ENCODE measurements around the gene MYLK2.

The MYLK2 gene

GRCh38 chr20:31853481-31853880 lies 34.3 kb downstream of the MYLK2 start:
- no peak for DNase-seq (ENCODE audit: low spot score)
- ChIA-PET POLR2A (ENCODE audit: low non-redundant PET) (no interaction called here), CTCF (interaction anchor here (0.6 to 5.2 kb wide), 26 partner anchors 10 to 305 kb away, joined by 3 to 73 read pairs (median 4); partner anchors contain the start of gene PDRG1)
- no peak overlapping the region for H3K27ac ChIP-seq
- no peak for TF ChIP-seq CTCF (conservative IDR thresholded peaks at IDR 0.05; ENCODE audit: low read depth)

- POLR2A ChIA-PET (ENCODE audit: low non-redundant PET): no interaction called here
- CTCF ChIA-PET: interaction anchor here (0.6 to 2.7 kb wide), 6 partner anchors 10 to 175 kb away, joined by 3 to 31 read pairs (median 5); partner anchors contain the start of gene PDRG1
- H3K27ac ChIP-seq: no peak overlapping the region
- DNase-seq (ENCODE audit: low spot score): no peak
- TF ChIP-seq CTCF (conservative IDR thresholded peaks at IDR 0.05; ENCODE audit: low read depth): no peak
These were observed 37.4 kb downstream of the MYLK2 start for GRCh38 chr20:31856516-31856915.

- H3K27ac ChIP-seq: no peak overlapping the region
- DNase-seq (ENCODE audit: low spot score): no peak
- CTCF ChIA-PET: interaction anchor here (0.7 to 2.4 kb wide), 4 partner anchors 11 to 94 kb away, joined by 3 to 13 read pairs (median 5); partner anchors contain the start of gene PDRG1
- no peak for TF ChIP-seq CTCF (conservative IDR thresholded peaks at IDR 0.05; ENCODE audit: low read depth)
- POLR2A ChIA-PET (ENCODE audit: low non-redundant PET): no interaction called here
These were observed 39.0 kb downstream of the MYLK2 start for GRCh38 chr20:31857861-31858759.

- TF ChIP-seq CTCF (conservative IDR thresholded peaks at IDR 0.05; ENCODE audit: low read depth): no peak
- H3K27ac ChIP-seq: no peak overlapping the region
- DNase-seq (ENCODE audit: low spot score): no peak
- CTCF ChIA-PET: interaction anchor here (1.2 to 2.4 kb wide), 3 partner anchors 12 to 93 kb away, joined by 3 to 13 read pairs (median 7); partner anchors contain the start of gene PDRG1
- POLR2A ChIA-PET (ENCODE audit: low non-redundant PET): no interaction called here
These were observed 39.6 kb downstream of the MYLK2 start for GRCh38 chr20:31858760-31859083.

GRCh38 chr20:31859266-31859997 lies 40.3 kb downstream of the MYLK2 start:
- DNase-seq (ENCODE audit: low spot score): no peak
- TF ChIP-seq CTCF (conservative IDR thresholded peaks at IDR 0.05; ENCODE audit: low read depth): no peak
- ChIA-PET CTCF (interaction anchor here (1.2 to 2.6 kb wide), 5 partner anchors 13 to 172 kb away, joined by 3 to 13 read pairs (median 8); partner anchors contain the start of gene PDRG1), POLR2A (ENCODE audit: low non-redundant PET) (no interaction called here)
- no peak overlapping the region for H3K27ac ChIP-seq

- CTCF ChIA-PET: interaction anchor here (0.6 to 2.6 kb wide), 6 partner anchors 13 to 699 kb away, joined by 3 to 13 read pairs (median 8); partner anchors contain the start of gene PDRG1
- H3K27ac ChIP-seq: no peak overlapping the region
- POLR2A ChIA-PET (ENCODE audit: low non-redundant PET): interaction anchor here (0.7 to 0.8 kb wide), 2 partner anchors 19 to 92 kb away, joined by 3 to 4 read pairs; partner anchors contain the start of gene PDRG1
- TF ChIP-seq CTCF (conservative IDR thresholded peaks at IDR 0.05; ENCODE audit: low read depth): no peak
- no peak for DNase-seq (ENCODE audit: low spot score)
These were observed 40.8 kb downstream of the MYLK2 start for GRCh38 chr20:31859998-31860380.
